Measurements from ENCODE around the gene PAH.

DNA sequence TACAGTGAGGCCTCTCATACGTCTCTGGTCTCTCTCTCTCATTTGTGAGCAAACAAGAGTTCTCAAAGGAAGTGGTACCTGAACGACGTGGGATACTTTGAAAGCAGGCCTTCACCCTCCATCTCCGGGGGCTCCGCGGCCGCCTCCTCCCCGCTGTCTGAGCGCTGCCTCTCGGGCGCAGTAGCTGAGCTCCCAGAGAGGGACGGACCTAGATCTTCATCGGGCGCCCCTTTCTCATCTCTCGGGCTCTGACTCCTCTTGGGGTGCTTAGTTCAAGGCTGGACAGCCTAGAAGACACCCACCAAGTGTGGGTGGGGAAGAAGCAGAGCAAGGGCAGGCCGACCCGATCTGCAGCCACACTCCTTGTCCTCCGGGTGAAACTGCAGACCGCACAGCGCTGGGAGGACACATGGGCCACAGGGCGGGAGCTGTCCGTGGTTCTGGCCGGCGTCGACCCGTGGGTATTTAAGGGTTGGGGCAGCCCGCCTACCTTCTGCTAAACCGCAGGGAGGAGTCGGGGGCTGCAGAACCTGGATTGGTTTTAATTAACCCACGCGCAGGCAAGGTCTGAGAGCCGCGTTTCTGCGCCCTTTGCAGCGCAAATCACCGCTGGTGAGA lies 92.7 kb downstream of the PAH start:
- TF ChIP-seq, protein P1, sequence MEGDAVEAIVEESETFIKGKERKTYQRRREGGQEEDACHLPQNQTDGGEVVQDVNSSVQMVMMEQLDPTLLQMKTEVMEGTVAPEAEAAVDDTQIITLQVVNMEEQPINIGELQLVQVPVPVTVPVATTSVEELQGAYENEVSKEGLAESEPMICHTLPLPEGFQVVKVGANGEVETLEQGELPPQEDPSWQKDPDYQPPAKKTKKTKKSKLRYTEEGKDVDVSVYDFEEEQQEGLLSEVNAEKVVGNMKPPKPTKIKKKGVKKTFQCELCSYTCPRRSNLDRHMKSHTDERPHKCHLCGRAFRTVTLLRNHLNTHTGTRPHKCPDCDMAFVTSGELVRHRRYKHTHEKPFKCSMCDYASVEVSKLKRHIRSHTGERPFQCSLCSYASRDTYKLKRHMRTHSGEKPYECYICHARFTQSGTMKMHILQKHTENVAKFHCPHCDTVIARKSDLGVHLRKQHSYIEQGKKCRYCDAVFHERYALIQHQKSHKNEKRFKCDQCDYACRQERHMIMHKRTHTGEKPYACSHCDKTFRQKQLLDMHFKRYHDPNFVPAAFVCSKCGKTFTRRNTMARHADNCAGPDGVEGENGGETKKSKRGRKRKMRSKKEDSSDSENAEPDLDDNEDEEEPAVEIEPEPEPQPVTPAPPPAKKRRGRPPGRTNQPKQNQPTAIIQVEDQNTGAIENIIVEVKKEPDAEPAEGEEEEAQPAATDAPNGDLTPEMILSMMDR (IDR thresholded peaks at IDR 0.05): no peak
- no peak for TF ChIP-seq POLR2A (IDR thresholded peaks at IDR 0.05)
